Sciatic nerve (tissue), 2 donors: Measurements from ENCODE around the gene SIPA1L3. TPM values are rescaled to one million over a fixed set of nuclear protein-coding genes. Genes with fewer than 3 reads are reported as not detected.
"Not testable (repeated sequence)": the region's sequence is repeated elsewhere in the genome, so short reads cannot be mapped to it uniquely, and the experiment has no call there.

Experiments
- ATAC-seq: fragments of 200-7000 bp; cut with Tn5 transposase; one replicate; pipeline ENCODE4 v1.9.1; 2020; ENCODE audit warnings: mild to moderate bottlenecking, moderate library complexity
- DNase-seq: peaks from one replicate; pipeline ENCODE4 v3.0.0-alpha.2; 2020; ENCODE audit warnings: low spot score
- intact Hi-C: fragments of 100-400 bp; cut with DNase I; formaldehyde crosslinking; loops from one replicate; pipeline ENCODE4 v1.14.2; 2022
- total RNA-seq: library from RNA; stranded (reverse); fragmentation: NEBNext Ultra II Directional; extraction: Animal tissue kit (Norgen Biotek cat#: 25700); gene quantifications from one replicate; pipeline ENCODE4 v1.2.1, GENCODE V29; 2021
- donor health status: DM: no; HTN: no; CAD: no.
- donor health status: DM: no; HTN: no; CAD: no.

Gene SIPA1L3
- total RNA-seq, 1 donor from 2014 or later = 26.1 TPM

DNA sequence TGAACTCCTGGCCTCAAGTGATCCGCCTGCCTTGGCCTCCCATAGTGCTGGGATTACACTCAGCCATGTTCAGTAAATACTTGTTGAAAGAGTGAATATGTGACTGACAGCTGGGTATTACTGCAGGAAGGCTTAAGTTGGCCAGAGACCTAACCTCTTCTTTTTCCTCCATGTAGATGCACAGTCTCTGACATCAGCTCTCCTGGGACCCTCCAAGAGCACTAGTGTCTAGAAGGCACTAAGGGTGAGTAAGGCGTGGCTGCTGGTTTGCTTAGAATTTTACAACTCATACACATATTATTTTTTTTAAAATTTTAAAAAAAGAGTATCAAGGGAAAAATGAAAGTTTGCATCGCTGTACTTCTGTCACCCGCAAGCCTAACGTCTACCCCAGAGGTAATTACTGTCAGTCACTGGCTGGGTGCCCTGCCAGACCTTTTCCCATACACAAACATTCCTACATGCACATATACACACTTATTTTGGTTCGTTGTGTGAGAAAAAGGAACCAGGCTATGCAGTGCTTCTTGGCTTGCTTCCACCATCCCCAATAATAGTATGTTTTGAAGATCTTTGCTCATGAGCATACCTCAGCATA is 122.0 kb downstream of the SIPA1L3 start:
- ATAC-seq = no peak

GRCh38 chr19:38030001-38030400 is 123.0 kb downstream of the SIPA1L3 start:
- DNase-seq, ATAC-seq, intact Hi-C loops: not testable (repeated sequence)

More for the DNA sequence above, 122.0 kb downstream of the SIPA1L3 start:
- intact Hi-C loops = no loop called here
- no peak for DNase-seq

DNA sequence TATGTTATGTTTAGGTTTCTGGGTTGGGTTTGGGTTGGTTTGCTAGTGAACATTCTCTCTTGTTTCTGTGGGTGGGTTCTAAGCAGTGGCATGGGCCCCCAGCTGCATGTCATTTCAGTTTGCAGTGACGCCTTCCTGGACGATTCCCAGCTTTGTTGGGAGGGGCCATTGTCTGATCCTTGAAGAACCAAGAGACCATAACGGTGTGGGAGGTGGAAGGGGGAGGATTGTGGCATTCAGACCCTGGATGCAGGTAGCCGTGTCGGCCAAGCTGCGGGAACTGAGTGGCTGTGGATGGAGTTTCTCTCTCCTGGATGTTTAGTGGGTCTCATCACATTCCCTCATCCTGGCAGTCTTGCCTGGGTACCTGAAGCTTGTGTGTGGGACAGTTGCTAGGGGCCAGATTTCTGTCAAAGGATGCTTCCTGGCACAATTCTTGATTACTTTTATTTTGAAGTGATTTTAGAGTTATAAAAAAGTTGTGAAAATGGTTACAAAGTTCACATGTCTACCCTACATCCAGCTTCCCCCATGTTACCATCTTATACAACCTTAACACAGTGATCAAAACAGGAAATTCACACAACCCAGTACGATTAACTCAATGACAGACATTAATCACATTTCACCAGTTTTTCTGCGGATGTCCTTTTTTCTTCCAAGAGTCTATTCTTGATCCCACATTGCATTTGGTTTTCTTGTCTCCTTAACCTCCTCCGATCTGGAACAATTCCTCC is 123.8 kb downstream of the SIPA1L3 start:
- DNase-seq (no peak), ATAC-seq (no peak)
- intact Hi-C loops = no loop called here

- intact Hi-C loops = no loop called here
- no peak for ATAC-seq
- DNase-seq = no peak
Measured at GRCh38 chr19:38031423-38031770, 124.4 kb downstream of the SIPA1L3 start.

DNA sequence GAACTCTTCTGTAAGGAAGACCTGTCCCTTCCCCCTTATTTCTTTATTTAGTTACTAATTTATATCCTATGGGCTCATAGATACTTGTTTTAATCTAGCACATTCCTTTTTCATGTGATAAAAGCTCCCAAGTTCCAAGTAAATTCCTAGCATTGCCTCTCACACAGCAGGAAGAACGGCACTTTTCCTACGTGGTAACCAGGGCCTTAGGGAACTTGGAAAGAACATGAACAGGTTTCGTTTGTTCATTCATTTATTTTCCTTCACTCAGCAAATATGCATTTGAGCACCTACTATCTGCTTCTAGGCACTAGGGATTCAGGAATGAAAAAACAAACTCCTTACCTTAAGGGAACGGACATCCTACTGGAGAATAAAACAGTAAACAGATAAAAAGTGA is 125.1 kb downstream of the SIPA1L3 start:
- intact Hi-C loops = no loop called here
- no peak for ATAC-seq
- no peak for DNase-seq

DNA sequence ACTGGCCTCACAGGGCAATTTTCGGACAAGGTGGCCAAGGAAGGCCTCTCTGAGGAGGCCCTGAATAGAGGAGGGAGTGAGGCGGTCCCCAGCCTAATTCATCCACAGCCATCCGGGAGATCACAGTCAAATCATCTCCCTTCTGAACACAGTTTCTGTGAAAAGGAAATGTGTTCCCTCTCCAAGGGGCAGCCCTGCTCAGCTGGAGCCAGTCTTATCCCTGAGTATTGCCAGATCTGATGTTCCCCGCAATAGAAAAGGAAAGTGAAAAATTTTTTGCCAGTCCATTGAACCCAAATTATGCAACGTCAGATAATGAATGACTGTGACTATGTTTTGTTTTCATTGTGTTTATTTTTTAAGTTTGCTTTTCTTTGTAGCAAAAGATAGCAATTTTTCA is 125.9 kb downstream of the SIPA1L3 start:
- ATAC-seq = peak; percentile 67
- intact Hi-C loops = no loop called here

DNA sequence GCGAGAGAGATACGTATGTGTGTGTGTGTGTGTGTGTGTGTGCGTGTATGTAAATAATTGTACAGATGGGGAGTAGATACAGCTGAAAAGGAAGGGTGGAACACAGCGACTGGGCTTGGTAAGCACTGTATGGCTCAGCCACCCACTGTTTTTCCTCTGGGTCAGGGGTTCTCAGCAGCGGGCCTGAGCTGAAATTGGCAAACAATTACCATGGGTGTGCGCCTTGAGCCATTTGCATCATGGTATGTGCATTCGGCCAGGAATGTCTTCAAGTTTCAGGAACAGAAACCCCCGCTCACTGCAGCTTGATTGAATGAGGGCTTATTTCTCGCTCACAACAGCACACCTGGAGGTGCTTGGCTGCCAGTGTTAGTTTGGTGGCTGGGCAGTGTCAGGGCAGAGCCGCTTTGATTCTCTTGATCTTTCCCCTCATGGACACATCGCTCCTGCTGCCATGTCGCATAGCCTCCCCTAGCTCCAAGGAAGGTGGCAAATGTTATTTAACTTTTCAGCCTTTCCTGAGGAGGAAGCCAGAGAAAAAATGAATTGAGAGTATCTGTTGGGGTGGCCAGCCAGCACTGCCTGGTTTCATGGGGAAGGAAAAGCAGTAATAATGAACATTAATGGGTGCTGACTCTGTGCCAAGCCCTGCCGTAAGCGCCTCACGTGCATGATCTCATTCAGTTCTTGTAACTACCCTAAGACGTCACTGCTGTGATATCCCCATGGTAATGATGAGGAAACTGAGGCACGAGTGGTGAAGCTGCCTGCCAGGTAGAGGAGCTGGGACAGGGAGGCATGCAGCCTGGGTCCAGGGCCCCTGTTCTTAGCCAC is 126.9 kb downstream of the SIPA1L3 start:
- intact Hi-C loops = no loop called here
- DNase-seq (no peak), ATAC-seq (peak; percentile 41)

More for the DNA sequence above, 125.9 kb downstream of the SIPA1L3 start:
- no peak for DNase-seq

GRCh38 chr19:38034492-38034860 is 127.5 kb downstream of the SIPA1L3 start:
- intact Hi-C loops = no loop called here
- no peak for ATAC-seq
- DNase-seq = no peak

- no peak for DNase-seq
- intact Hi-C loops = no loop called here
- peak; percentile 14 for ATAC-seq
Measured at GRCh38 chr19:38035515-38036495, 128.8 kb downstream of the SIPA1L3 start.

DNA sequence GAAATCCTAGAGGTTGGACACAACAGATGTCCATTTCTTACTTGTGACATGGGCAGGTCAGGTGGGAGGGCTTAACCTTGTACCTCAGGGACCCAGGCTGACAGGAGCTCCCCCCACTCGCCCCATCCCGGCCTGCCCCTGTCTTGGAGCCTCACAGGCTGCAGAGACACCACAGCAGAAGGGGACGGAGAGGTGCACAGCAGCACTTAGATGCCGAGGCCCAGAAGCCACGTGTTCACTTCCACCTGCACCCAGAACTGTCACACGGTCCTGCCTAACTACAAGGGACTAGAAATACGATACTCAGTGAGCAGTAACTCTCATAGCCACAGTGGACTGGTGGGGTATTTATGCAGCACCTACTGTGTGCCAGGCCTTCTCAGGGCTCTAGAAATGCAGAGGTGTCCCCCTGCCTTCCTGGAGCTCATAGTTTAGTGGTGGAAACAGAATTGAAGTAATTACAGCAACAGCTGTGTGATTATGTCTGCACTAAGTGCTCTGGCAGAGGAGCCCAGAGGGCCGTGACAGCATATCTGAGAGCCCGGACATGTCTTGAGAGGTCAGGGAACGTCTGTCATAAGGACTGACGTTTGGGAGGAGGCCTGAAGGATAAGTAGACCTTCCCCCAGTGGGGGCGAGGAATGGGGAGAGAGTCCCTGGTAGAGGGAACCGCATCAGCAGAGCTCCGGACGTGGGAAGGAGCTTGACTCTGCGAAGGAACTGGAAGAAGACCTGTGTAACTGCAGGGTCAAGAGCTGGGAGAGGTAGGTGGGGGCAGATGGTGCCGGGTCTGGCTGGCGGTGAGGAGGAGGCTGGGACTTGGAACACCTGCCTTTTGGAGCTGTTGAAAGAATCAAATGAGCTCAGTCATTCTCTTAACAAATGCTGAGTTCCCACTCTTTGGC is 130.0 kb downstream of the SIPA1L3 start:
- ATAC-seq = no peak
- no peak for DNase-seq
- intact Hi-C loops = no loop called here

DNA sequence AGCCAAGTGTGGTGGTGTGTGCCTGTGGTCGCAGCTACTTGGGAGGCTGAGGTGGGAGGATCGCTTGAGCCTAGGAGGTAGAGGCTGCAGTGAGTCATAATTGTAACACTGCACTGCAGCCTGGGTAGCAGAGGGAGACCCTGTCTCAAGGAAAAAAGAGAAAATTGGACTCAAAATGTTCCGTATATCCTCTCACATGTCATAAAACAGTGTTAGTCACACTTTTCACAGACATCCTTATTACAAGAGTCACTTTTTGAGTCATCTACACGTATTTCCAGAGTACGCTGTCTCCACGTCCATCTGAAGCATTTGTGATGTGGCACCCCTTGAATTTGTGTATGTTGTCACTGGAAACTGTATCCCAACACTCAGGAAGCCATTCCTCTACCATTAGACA is 133.0 kb downstream of the SIPA1L3 start:
- intact Hi-C loops = no loop called here
- DNase-seq (no peak), ATAC-seq (no peak)

DNA sequence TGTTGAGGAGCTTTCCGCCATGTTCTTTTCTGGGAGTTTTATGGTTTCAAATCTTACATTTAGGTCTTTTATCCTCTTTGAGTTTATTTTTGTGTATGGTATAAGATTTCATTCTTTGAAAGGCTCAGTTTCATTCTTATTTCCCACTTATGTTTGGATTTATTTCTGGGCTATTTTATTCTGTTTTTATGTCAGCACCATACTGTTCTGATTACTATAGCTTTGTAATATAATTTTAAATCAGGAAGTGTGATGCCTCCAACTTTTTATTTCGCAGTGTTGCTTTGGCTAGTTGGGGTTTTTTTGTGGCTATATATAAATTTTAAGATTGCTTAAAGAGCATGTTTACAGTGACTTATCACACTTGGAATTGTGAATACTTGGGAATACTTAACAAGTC is 135.1 kb downstream of the SIPA1L3 start:
- DNase-seq = no peak
- intact Hi-C loops = no loop called here
- no peak for ATAC-seq

DNA sequence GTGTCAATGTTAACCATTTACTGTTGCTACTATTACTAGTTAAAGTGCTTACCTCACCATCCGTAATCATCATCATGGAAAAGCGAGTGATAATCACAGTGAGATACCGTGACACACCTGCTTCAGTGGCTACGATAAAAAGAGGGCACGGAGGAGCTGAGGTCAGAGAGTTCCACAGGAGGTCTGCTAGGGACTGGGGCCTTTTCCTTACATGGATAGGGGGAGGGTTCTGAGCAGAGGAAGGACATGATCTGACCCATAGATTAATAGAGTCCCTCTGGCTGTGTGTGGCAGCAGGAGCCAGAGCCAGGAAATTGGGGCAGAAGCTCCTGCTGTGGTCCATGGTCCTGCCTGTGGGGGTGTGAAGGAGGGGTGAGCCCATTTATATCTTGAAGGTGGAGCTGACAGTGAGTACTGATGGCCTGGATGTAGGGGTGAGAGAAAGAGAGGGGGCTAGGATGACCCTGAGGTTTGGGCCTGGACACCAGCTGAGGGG is 136.7 kb downstream of the SIPA1L3 start:
- no peak for DNase-seq
- intact Hi-C loops = no loop called here

DNA sequence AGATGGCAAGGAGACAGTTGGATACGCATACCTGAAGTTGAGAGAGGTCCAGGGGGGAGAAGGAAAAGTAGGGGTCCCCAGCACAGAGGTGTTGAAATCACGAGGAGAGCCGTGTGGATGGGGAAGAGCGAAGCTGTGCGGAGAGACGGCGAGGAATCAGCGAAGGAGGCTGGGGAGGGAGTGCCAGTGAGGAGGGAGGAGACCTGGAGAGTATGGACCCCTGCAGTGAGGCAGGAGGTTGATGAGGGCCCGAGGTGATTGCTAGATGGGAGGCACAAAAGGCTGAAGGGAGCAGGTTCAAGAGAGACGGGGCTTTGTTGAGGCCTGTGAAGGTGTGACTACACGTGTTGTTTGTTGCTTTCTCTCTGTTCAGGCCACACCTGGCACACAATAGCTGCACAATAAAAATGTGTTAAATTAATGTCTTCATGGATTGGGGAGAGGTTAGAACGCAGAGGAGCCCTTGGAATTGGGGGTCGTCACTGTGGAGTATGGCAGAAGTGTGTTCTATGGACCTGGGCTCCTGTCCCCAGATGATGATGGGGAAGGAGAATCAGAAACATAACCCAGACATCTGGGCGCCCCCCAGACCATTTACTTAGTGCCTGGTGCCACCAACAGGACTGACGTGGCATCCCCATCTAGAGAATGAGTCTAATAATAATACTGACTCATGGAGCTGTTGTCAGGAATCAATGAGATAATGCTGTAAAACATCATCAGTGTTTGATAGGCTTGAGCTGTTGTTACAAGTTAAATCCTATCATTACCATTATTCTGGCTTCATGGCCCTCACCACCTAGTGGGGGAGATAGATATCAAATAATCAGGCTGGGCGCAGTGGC is 137.5 kb downstream of the SIPA1L3 start:
- intact Hi-C loops = no loop called here
- ATAC-seq = no peak
- DNase-seq = no peak

More for the DNA sequence above, 136.7 kb downstream of the SIPA1L3 start:
- no peak for ATAC-seq

DNA sequence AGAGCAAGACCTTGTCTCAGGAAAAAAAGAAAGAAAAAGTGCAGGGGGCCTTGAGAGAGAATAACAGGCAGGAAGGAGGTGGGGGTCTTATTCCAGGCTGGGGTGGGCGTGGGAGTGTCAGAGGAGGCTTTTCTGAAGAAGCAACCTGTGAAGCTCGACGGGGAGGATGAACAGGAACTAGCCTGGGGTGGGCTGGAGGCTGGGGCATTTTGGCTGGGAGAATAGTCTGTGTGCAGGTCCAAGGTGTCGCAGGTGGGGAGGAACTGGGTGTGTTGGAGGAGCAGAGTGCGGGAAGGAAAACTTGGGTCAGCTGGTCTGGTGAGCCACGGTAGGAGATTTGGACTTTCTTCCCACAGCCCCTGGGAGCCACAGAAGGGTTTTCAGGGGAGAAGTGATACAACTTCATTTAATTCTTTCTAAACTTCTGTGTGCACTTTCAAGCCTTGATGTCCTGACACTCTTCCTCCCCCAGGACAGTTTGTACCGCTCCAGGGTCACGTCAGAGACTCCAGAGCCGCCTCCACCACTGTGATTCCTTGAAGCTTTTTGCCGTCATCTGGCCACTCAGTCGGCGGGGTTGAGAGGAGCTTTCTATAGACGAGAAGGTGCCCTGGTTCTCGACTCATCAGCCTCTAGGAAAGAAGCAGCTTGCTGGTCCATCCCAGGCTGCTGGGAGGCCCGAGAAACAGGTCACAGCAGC is 138.7 kb downstream of the SIPA1L3 start:
- intact Hi-C loops = no loop called here
- ATAC-seq = no peak

GRCh38 chr19:38046254-38047048 is 139.4 kb downstream of the SIPA1L3 start:
- no peak for ATAC-seq
- intact Hi-C loops = no loop called here

More for the DNA sequence above, 138.7 kb downstream of the SIPA1L3 start:
- no peak for DNase-seq

More at GRCh38 chr19:38046254-38047048, 139.4 kb downstream of the SIPA1L3 start:
- no peak for DNase-seq
